ENCODE results near the gene IGF2BP3. TPM values are rescaled to one million over a fixed set of nuclear protein-coding genes. Genes with fewer than 3 reads are reported as not detected.
"Not testable (repeated sequence)": the region's sequence is repeated elsewhere in the genome, so short reads cannot be mapped to it uniquely, and the experiment has no call there.

IGF2BP3 gene
- 0.38 TPM for total RNA-seq
- long read RNA-seq = 0 reads

- DNase-seq = no peak
- TF ChIP-seq CTCF (IDR thresholded peaks at IDR 0.05; ENCODE audit: borderline replicate concordance) = no peak
- H3K27ac ChIP-seq (replicated peaks) = no peak within 1 kb of the TSS
- H3K4me3 ChIP-seq = peak within 1 kb of the TSS; percentile 58
- no peaks in the 10 kb centered on the region for H3K36me3 ChIP-seq
- peaks cover 56% of the 10 kb centered on the region for H3K4me1 ChIP-seq
- H3K27me3 ChIP-seq (ENCODE audit: low read depth) = peaks cover 100% of the 10 kb centered on the region
- intact Hi-C loops (cut with micrococcal nuclease) = no loop called here
- H3K9me3 ChIP-seq (replicated peaks) = no peaks in the 10 kb centered on the region
Measured at GRCh38 chr7:23470330-23471105, at the start of gene IGF2BP3. Gene IGF2BP3 (minus strand): TSS chr7:23470491. CDS start chr7:23470110, 381 bp downstream.

- Histone ChIP-seq H3K27ac (replicated peaks) (no peak overlapping the region), H3K4me3 (no peak overlapping the region), H3K9me3 (replicated peaks) (no peaks in the 10 kb centered on the region), H3K36me3 (peaks cover 97% of the 10 kb centered on the region), H3K27me3 (ENCODE audit: low read depth) (no peaks in the 10 kb centered on the region), H3K4me1 (no peaks in the 10 kb centered on the region)
- no peak for DNase-seq
- no peak for TF ChIP-seq CTCF (IDR thresholded peaks at IDR 0.05; ENCODE audit: borderline replicate concordance)
- intact Hi-C loops (cut with micrococcal nuclease) = no loop called here
Measured at GRCh38 chr7:23514755-23515154, 44.5 kb upstream of the IGF2BP3 start.

- DNase-seq; H3K4me3 ChIP-seq; H3K9me3 ChIP-seq (replicated peaks); H3K4me1 ChIP-seq; H3K27me3 ChIP-seq (ENCODE audit: low read depth); intact Hi-C loops (cut with micrococcal nuclease); H3K27ac ChIP-seq (replicated peaks): not testable (repeated sequence)
- peaks cover 97% of the 10 kb centered on the region for H3K36me3 ChIP-seq
Measured at GRCh38 chr7:23513746-23514145, 43.5 kb upstream of the IGF2BP3 start.

GRCh38 chr7:23494009-23494408, 23.7 kb upstream of the IGF2BP3 start:
- Histone ChIP-seq H3K27ac (replicated peaks) (no peak overlapping the region), H3K27me3 (ENCODE audit: low read depth) (no peaks in the 10 kb centered on the region), H3K36me3 (no peaks in the 10 kb centered on the region), H3K4me1 (peaks cover 4% of the 10 kb centered on the region), H3K4me3 (no peak overlapping the region), H3K9me3 (replicated peaks) (no peaks in the 10 kb centered on the region)
- TF ChIP-seq CTCF (IDR thresholded peaks at IDR 0.05; ENCODE audit: borderline replicate concordance) = no peak
- intact Hi-C loops (cut with micrococcal nuclease) = no loop called here
- DNase-seq = no peak

- H3K4me1 ChIP-seq = peaks cover 4% of the 10 kb centered on the region
- TF ChIP-seq CTCF (IDR thresholded peaks at IDR 0.05; ENCODE audit: borderline replicate concordance) = no peak
- intact Hi-C loops (cut with micrococcal nuclease) = no loop called here
- no peaks in the 10 kb centered on the region for H3K27me3 ChIP-seq (ENCODE audit: low read depth)
- peak overlapping the region; percentile 70 for H3K4me3 ChIP-seq
- no peak for DNase-seq
- H3K9me3 ChIP-seq (replicated peaks) = no peaks in the 10 kb centered on the region
- H3K36me3 ChIP-seq = no peaks in the 10 kb centered on the region
- H3K27ac ChIP-seq (replicated peaks) = no peak overlapping the region
Measured at GRCh38 chr7:23491502-23491901, 21.2 kb upstream of the IGF2BP3 start.

GRCh38 chr7:23490357-23491135, 20.3 kb upstream of the IGF2BP3 start:
- TF ChIP-seq CTCF (IDR thresholded peaks at IDR 0.05; ENCODE audit: borderline replicate concordance) = no peak
- no peaks in the 10 kb centered on the region for H3K27me3 ChIP-seq (ENCODE audit: low read depth)
- intact Hi-C loops (cut with micrococcal nuclease) = no loop called here
- H3K9me3 ChIP-seq (replicated peaks) = no peaks in the 10 kb centered on the region
- H3K4me3 ChIP-seq = peak overlapping the region; percentile 70
- DNase-seq = peak; percentile 50
- peak overlapping the region; percentile 60 for H3K27ac ChIP-seq (replicated peaks)
- no peaks in the 10 kb centered on the region for H3K36me3 ChIP-seq
- H3K4me1 ChIP-seq = peaks cover 4% of the 10 kb centered on the region

- H3K4me3 ChIP-seq; H3K9me3 ChIP-seq (replicated peaks); H3K27me3 ChIP-seq (ENCODE audit: low read depth); H3K36me3 ChIP-seq; H3K27ac ChIP-seq (replicated peaks); H3K4me1 ChIP-seq; intact Hi-C loops (cut with micrococcal nuclease); DNase-seq: not testable (repeated sequence)
Measured at GRCh38 chr7:23488714-23489113, 18.4 kb upstream of the IGF2BP3 start.
